ENCODE results near the gene SPATC1L.

The SPATC1L gene

GRCh38 chr21:46135782-46136395, 48.4 kb downstream of the SPATC1L start:
- H3K36me3 ChIP-seq (ENCODE audit: control insufficient read depth, insufficient read depth, low read length): no peaks in the 10 kb centered on the region
- no peak overlapping the region for H3K4me3 ChIP-seq (ENCODE audit: low read depth, low read length)
- no peaks in the 10 kb centered on the region; the same call in 1 of the 2 replicates for H3K4me1 ChIP-seq (ENCODE audit: control insufficient read depth, insufficient read depth, low read length)
- H3K27ac ChIP-seq (ENCODE audit: low read depth, low read length): no peak overlapping the region
- no peak overlapping the region for H3K9ac ChIP-seq (ENCODE audit: low read length)
- peaks cover 10% of the 10 kb centered on the region; the same call in 1 of the 2 replicates for H3K27me3 ChIP-seq (ENCODE audit: control insufficient read depth, insufficient read depth, low read length)
- H3K9me3 ChIP-seq (ENCODE audit: control insufficient read depth, insufficient read depth, low read depth, low read length): no peaks in the 10 kb centered on the region

GRCh38 chr21:46131838-46132651, 52.2 kb downstream of the SPATC1L start:
- no peaks in the 10 kb centered on the region for H3K27me3 ChIP-seq (ENCODE audit: control insufficient read depth, insufficient read depth, low read length)
- H3K27ac ChIP-seq (ENCODE audit: low read depth, low read length): no peak overlapping the region
- H3K4me3 ChIP-seq (ENCODE audit: low read depth, low read length): no peak overlapping the region
- no peaks in the 10 kb centered on the region; the same call in 1 of the 2 replicates for H3K4me1 ChIP-seq (ENCODE audit: control insufficient read depth, insufficient read depth, low read length)
- H3K9me3 ChIP-seq (ENCODE audit: control insufficient read depth, insufficient read depth, low read depth, low read length): no peaks in the 10 kb centered on the region
- peaks cover 17% of the 10 kb centered on the region for H3K36me3 ChIP-seq (ENCODE audit: control insufficient read depth, insufficient read depth, low read length)
- H3K9ac ChIP-seq (ENCODE audit: low read length): no peak overlapping the region

- Histone ChIP-seq H3K27me3 (ENCODE audit: control insufficient read depth, insufficient read depth, low read length) (no peaks in the 10 kb centered on the region), H3K4me1 (ENCODE audit: control insufficient read depth, insufficient read depth, low read length) (no peaks in the 10 kb centered on the region; the same call in 1 of the 2 replicates)
These were observed 52.7 kb downstream of the SPATC1L start for GRCh38 chr21:46131588-46131837.

GRCh38 chr21:46130831-46131587, 53.2 kb downstream of the SPATC1L start:
- peaks cover 27% of the 10 kb centered on the region for H3K36me3 ChIP-seq (ENCODE audit: control insufficient read depth, insufficient read depth, low read length)
- no peaks in the 10 kb centered on the region for H3K9me3 ChIP-seq (ENCODE audit: control insufficient read depth, insufficient read depth, low read depth, low read length)
- H3K9ac ChIP-seq (ENCODE audit: low read length): no peak overlapping the region
- H3K27me3 ChIP-seq (ENCODE audit: control insufficient read depth, insufficient read depth, low read length): no peaks in the 10 kb centered on the region
- no peak overlapping the region for H3K27ac ChIP-seq (ENCODE audit: low read depth, low read length)
- no peaks in the 10 kb centered on the region; the same call in 1 of the 2 replicates for H3K4me1 ChIP-seq (ENCODE audit: control insufficient read depth, insufficient read depth, low read length)
- no peak overlapping the region for H3K4me3 ChIP-seq (ENCODE audit: low read depth, low read length)

More at GRCh38 chr21:46131588-46131837, 52.7 kb downstream of the SPATC1L start:
- H3K36me3 ChIP-seq (ENCODE audit: control insufficient read depth, insufficient read depth, low read length): peaks cover 23% of the 10 kb centered on the region
- no peak overlapping the region for H3K27ac ChIP-seq (ENCODE audit: low read depth, low read length)
- H3K4me3 ChIP-seq (ENCODE audit: low read depth, low read length): no peak overlapping the region
- H3K9ac ChIP-seq (ENCODE audit: low read length): no peak overlapping the region
- no peaks in the 10 kb centered on the region for H3K9me3 ChIP-seq (ENCODE audit: control insufficient read depth, insufficient read depth, low read depth, low read length)

- H3K36me3 ChIP-seq (ENCODE audit: control insufficient read depth, insufficient read depth, low read length): peaks cover 37% of the 10 kb centered on the region
- H3K9ac ChIP-seq (ENCODE audit: low read length): no peak overlapping the region
- H3K9me3 ChIP-seq (ENCODE audit: control insufficient read depth, insufficient read depth, low read depth, low read length): no peaks in the 10 kb centered on the region
- no peaks in the 10 kb centered on the region for H3K27me3 ChIP-seq (ENCODE audit: control insufficient read depth, insufficient read depth, low read length)
- no peak overlapping the region for H3K4me3 ChIP-seq (ENCODE audit: low read depth, low read length)
- no peaks in the 10 kb centered on the region; the same call in 1 of the 2 replicates for H3K4me1 ChIP-seq (ENCODE audit: control insufficient read depth, insufficient read depth, low read length)
- no peak overlapping the region for H3K27ac ChIP-seq (ENCODE audit: low read depth, low read length)
These were observed 54.2 kb downstream of the SPATC1L start for GRCh38 chr21:46129846-46130651.

- Histone ChIP-seq H3K27me3 (ENCODE audit: control insufficient read depth, insufficient read depth, low read length) (no peaks in the 10 kb centered on the region), H3K4me1 (ENCODE audit: control insufficient read depth, insufficient read depth, low read length) (no peaks in the 10 kb centered on the region; the same call in 1 of the 2 replicates), H3K4me3 (ENCODE audit: low read depth, low read length) (no peak overlapping the region), H3K27ac (ENCODE audit: low read depth, low read length) (no peak overlapping the region), H3K9ac (ENCODE audit: low read length) (no peak overlapping the region), H3K36me3 (ENCODE audit: control insufficient read depth, insufficient read depth, low read length) (peaks cover 47% of the 10 kb centered on the region), H3K9me3 (ENCODE audit: control insufficient read depth, insufficient read depth, low read depth, low read length) (no peaks in the 10 kb centered on the region)
These were observed 55.2 kb downstream of the SPATC1L start for GRCh38 chr21:46128933-46129571.

GRCh38 chr21:46128106-46128932, 55.9 kb downstream of the SPATC1L start:
- H3K9ac ChIP-seq (ENCODE audit: low read length): no peak overlapping the region

GRCh38 chr21:46127239-46128105, 56.8 kb downstream of the SPATC1L start:
- no peak overlapping the region for H3K4me3 ChIP-seq (ENCODE audit: low read depth, low read length)
- H3K9me3 ChIP-seq (ENCODE audit: control insufficient read depth, insufficient read depth, low read depth, low read length): no peaks in the 10 kb centered on the region
- H3K27ac ChIP-seq (ENCODE audit: low read depth, low read length): no peak overlapping the region
- no peaks in the 10 kb centered on the region; the same call in 1 of the 2 replicates for H3K4me1 ChIP-seq (ENCODE audit: control insufficient read depth, insufficient read depth, low read length)
- peaks cover 56% of the 10 kb centered on the region for H3K36me3 ChIP-seq (ENCODE audit: control insufficient read depth, insufficient read depth, low read length)
- H3K9ac ChIP-seq (ENCODE audit: low read length): no peak overlapping the region
- no peaks in the 10 kb centered on the region for H3K27me3 ChIP-seq (ENCODE audit: control insufficient read depth, insufficient read depth, low read length)

More at GRCh38 chr21:46128106-46128932, 55.9 kb downstream of the SPATC1L start:
- Histone ChIP-seq H3K4me3 (ENCODE audit: low read depth, low read length) (no peak overlapping the region), H3K9me3 (ENCODE audit: control insufficient read depth, insufficient read depth, low read depth, low read length) (no peaks in the 10 kb centered on the region), H3K4me1 (ENCODE audit: control insufficient read depth, insufficient read depth, low read length) (no peaks in the 10 kb centered on the region; the same call in 1 of the 2 replicates), H3K27me3 (ENCODE audit: control insufficient read depth, insufficient read depth, low read length) (no peaks in the 10 kb centered on the region), H3K36me3 (ENCODE audit: control insufficient read depth, insufficient read depth, low read length) (peaks cover 51% of the 10 kb centered on the region), H3K27ac (ENCODE audit: low read depth, low read length) (no peak overlapping the region)
